Nephron progenitor cell (in vitro differentiated cells): ENCODE results near the gene LRFN2.
A peak's percentile ranks its signal among the peaks of the same experiment; 100 is the strongest.

ENCODE experiments used
- DNase-seq: peaks from one replicate; pipeline ENCODE4 v3.0.0; 2021
- H3K27ac Mint-ChIP-seq: 2 replicates; pipeline ENCODE4 v1.8.0; 2021; ENCODE audit warnings: mild to moderate bottlenecking, moderate library complexity, mixed read lengths
- H3K27me3 Mint-ChIP-seq: 2 replicates; pipeline ENCODE4 v1.8.0; 2021; ENCODE audit warnings: mild to moderate bottlenecking, low read depth, mixed read lengths; ENCODE audit not compliant: poor library complexity
- H3K36me3 Mint-ChIP-seq: 2 replicates; pipeline ENCODE4 v1.8.0; 2021; ENCODE audit warnings: low read depth, mixed read lengths
- H3K4me1 Mint-ChIP-seq: 2 replicates; pipeline ENCODE4 v1.8.0; 2021; ENCODE audit warnings: mixed read lengths
- H3K4me3 Mint-ChIP-seq: 2 replicates; pipeline ENCODE4 v1.8.0; 2021; ENCODE audit warnings: mild to moderate bottlenecking, moderate library complexity, mixed read lengths
- H3K9me3 Mint-ChIP-seq: 2 replicates; pipeline ENCODE4 v1.8.0; 2021; ENCODE audit warnings: mild to moderate bottlenecking, moderate library complexity, mixed read lengths
- CTCF ChIP-seq: fragments of 200-600 bp; sonication (generic); IDR thresholded peaks from 2 replicates; pipeline ENCODE4 v1.5.0; 2021; ENCODE audit warnings: antibody characterized with exemption

LRFN2 gene

GRCh38 chr6:40472353-40472752 is 114.8 kb downstream of the LRFN2 start:
- Mint-ChIP-seq H3K36me3 (no peaks in the 10 kb centered on the region), H3K27ac (no peak overlapping the region), H3K4me3 (no peak overlapping the region), H3K9me3 (no peaks in the 10 kb centered on the region), H3K4me1 (peaks cover 3% of the 10 kb centered on the region), H3K27me3 (peaks cover 61% of the 10 kb centered on the region)
- DNase-seq, result no peak
- no peak for TF ChIP-seq CTCF

GRCh38 chr6:40471243-40471642 is 115.9 kb downstream of the LRFN2 start:
- Mint-ChIP-seq H3K27ac (peak overlapping the region; percentile 21), H3K4me3 (no peak overlapping the region), H3K9me3 (no peaks in the 10 kb centered on the region), H3K36me3 (no peaks in the 10 kb centered on the region), H3K4me1 (no peaks in the 10 kb centered on the region), H3K27me3 (peaks cover 55% of the 10 kb centered on the region)
- DNase-seq, result no peak
- no peak for TF ChIP-seq CTCF

GRCh38 chr6:40469323-40469722 is 117.8 kb downstream of the LRFN2 start:
- DNase-seq, result no peak
- TF ChIP-seq CTCF, result no peak
- H3K27ac Mint-ChIP-seq, result no peak overlapping the region
- no peak overlapping the region for H3K4me3 Mint-ChIP-seq
- peaks cover 49% of the 10 kb centered on the region for H3K27me3 Mint-ChIP-seq
- H3K4me1 Mint-ChIP-seq, result no peaks in the 10 kb centered on the region
- H3K9me3 Mint-ChIP-seq, result peaks cover 6% of the 10 kb centered on the region
- H3K36me3 Mint-ChIP-seq, result no peaks in the 10 kb centered on the region

- Mint-ChIP-seq H3K4me3 (no peak overlapping the region), H3K36me3 (no peaks in the 10 kb centered on the region), H3K4me1 (no peaks in the 10 kb centered on the region), H3K27ac (no peak overlapping the region), H3K9me3 (peaks cover 6% of the 10 kb centered on the region), H3K27me3 (peaks cover 46% of the 10 kb centered on the region)
- no peak for DNase-seq
- TF ChIP-seq CTCF, result no peak
Measured at GRCh38 chr6:40466986-40467539, 120.1 kb downstream of the LRFN2 start.

GRCh38 chr6:40461643-40462042 is 125.5 kb downstream of the LRFN2 start:
- TF ChIP-seq CTCF, result no peak
- DNase-seq, result no peak
- no peaks in the 10 kb centered on the region for H3K4me1 Mint-ChIP-seq
- H3K4me3 Mint-ChIP-seq, result no peak overlapping the region
- peaks cover 6% of the 10 kb centered on the region for H3K9me3 Mint-ChIP-seq
- no peak overlapping the region for H3K27ac Mint-ChIP-seq
- H3K27me3 Mint-ChIP-seq, result peaks cover 35% of the 10 kb centered on the region
- no peaks in the 10 kb centered on the region for H3K36me3 Mint-ChIP-seq

- peaks cover 28% of the 10 kb centered on the region for H3K27me3 Mint-ChIP-seq
- no peaks in the 10 kb centered on the region for H3K36me3 Mint-ChIP-seq
- no peak for DNase-seq
Measured at GRCh38 chr6:40460380-40460779, 126.8 kb downstream of the LRFN2 start.

More at GRCh38 chr6:40460380-40460779, 126.8 kb downstream of the LRFN2 start:
- TF ChIP-seq CTCF, result no peak
- no peaks in the 10 kb centered on the region for H3K4me1 Mint-ChIP-seq
- H3K4me3 Mint-ChIP-seq, result no peak overlapping the region
- H3K27ac Mint-ChIP-seq, result no peak overlapping the region
- peaks cover 6% of the 10 kb centered on the region for H3K9me3 Mint-ChIP-seq
